Panc1 (cell line): ENCODE measurements around the gene SH3PXD2A. TPM values are rescaled to one million over a fixed set of nuclear protein-coding genes. Genes with fewer than 3 reads are reported as not detected.

Experiments
- ATAC-seq: fragments of 200-7000 bp; cut with Tn5 transposase; 2 replicates; pipeline ENCODE4 v1.9.1; 2020; ENCODE audit warnings: mild to moderate bottlenecking, moderate library complexity
- BruUV-seq: library from RNA; stranded (reverse); fragments of 400-500 nt; replicated peaks from 2 replicates; lab custom pipeline; 2021; lab: Mats Ljungman, UMichigan
- CTCF ChIA-PET: fragments of 300-600 bp; sonication (Branson Sonifier 250); formaldehyde crosslinking; loops from one replicate; lab custom pipeline; 2022; ENCODE audit warnings: antibody characterized with exemption; lab: Charles Lee
- POLR2A ChIA-PET: fragments of 300-600 bp; sonication (Branson Sonifier 250); formaldehyde crosslinking; loops from one replicate; lab custom pipeline; 2022; ENCODE audit warnings: antibody characterized with exemption; lab: Charles Lee
- DNase-seq: peaks from one replicate; pipeline ENCODE4 v3.0.0-alpha.2; 2010; ENCODE audit warnings: low read depth, low spot score
- H3K27ac ChIP-seq: 2 replicates; pipeline ENCODE4 v1.5.1; 2011; ENCODE audit warnings: mild to moderate bottlenecking, low read length, inconsistent platforms
- H3K27me3 ChIP-seq: fragments of 200-500 bp; sonication (Bioruptor generic); 2 replicates; pipeline ENCODE4 v1.6.0; 2014; ENCODE audit warnings: low read length, inconsistent platforms; ENCODE audit not compliant: control insufficient read depth, insufficient read depth
- H3K36me3 ChIP-seq: fragments of 200-500 bp; sonication (Bioruptor generic); 2 replicates; pipeline ENCODE4 v1.5.1; 2014; ENCODE audit warnings: inconsistent platforms, mild to moderate bottlenecking, low read length, moderate library complexity; ENCODE audit not compliant: control insufficient read depth, insufficient read depth
- H3K4me1 ChIP-seq: 2 replicates; pipeline ENCODE4 v1.5.1; 2011; ENCODE audit warnings: inconsistent platforms, mild to moderate bottlenecking, low read length, moderate library complexity; ENCODE audit not compliant: control insufficient read depth, insufficient read depth
- H3K4me3 ChIP-seq, 2 experiments: 2 replicates each; pipeline ENCODE4 v1.5.1; 2011 to 2012; ENCODE audit warnings: low read depth in 2 of 2, low read length in 2 of 2, mild to moderate bottlenecking in 2 of 2, inconsistent platforms in 1 of 2, moderate library complexity in 1 of 2
- H3K9me3 ChIP-seq: fragments of 200-500 bp; sonication (Bioruptor generic); 2 replicates; pipeline ENCODE4 v1.5.1; 2014; ENCODE audit warnings: low read depth, mild to moderate bottlenecking, inconsistent platforms, low read length, moderate library complexity; ENCODE audit not compliant: control insufficient read depth, insufficient read depth
- CTCF ChIP-seq: fragments of 450-650 bp; IDR thresholded peaks from 2 replicates; pipeline ENCODE4 v1.5.1; 2017; ENCODE audit warnings: mild to moderate bottlenecking
- POLR2AphosphoS5 ChIP-seq: IDR thresholded peaks from 2 replicates; pipeline ENCODE4 v1.6.1; 2012; ENCODE audit warnings: mild to moderate bottlenecking, low read depth, low read length, moderate library complexity
- REST ChIP-seq, 2 experiments: IDR thresholded peaks; 2 replicates each; pipeline ENCODE4 v1.6.1; 2011 to 2012; ENCODE audit warnings: low read depth in 2 of 2, control low read depth in 1 of 2, low read length in 1 of 2, mild to moderate bottlenecking in 1 of 2, moderate library complexity in 1 of 2; ENCODE audit not compliant: insufficient read depth in 1 of 2
- SIN3A ChIP-seq: IDR thresholded peaks from 2 replicates; pipeline ENCODE4 v1.6.1; 2012; ENCODE audit warnings: low read depth, mild to moderate bottlenecking, low read length, moderate library complexity, borderline replicate concordance; ENCODE audit not compliant: insufficient read depth
- TCF7L2 ChIP-seq: IDR thresholded peaks from 2 replicates; pipeline ENCODE4 v1.6.1; 2011; ENCODE audit warnings: mild to moderate bottlenecking, low read depth, low read length, inconsistent platforms
- in situ Hi-C: cut with HindIII; loops from 2 replicates; pipeline ENCODE4 v1.10.0; 2016; ENCODE audit warnings: low sequenced_read_pairs, low pct_unique_long_range_greater_than_20kb
- intact Hi-C: fragments of 100-400 bp; cut with micrococcal nuclease; formaldehyde crosslinking; loops from one replicate; pipeline ENCODE4 v1.10.0; 2022; ENCODE audit not compliant: unreplicated experiment
- total RNA-seq: library from RNA; stranded (reverse); gene quantifications from one replicate; pipeline ENCODE4 v1.2.1, GENCODE V29; 2021; ENCODE audit not compliant: unreplicated experiment

Gene SH3PXD2A
- total RNA-seq, 1 experiment from 2014 or later = 5.7 TPM

GRCh38 chr10:103592186-103593021 lies 263.0 kb downstream of the SH3PXD2A start:
- H3K36me3 ChIP-seq = no peaks in the 10 kb centered on the region
- ChIA-PET CTCF (interaction anchor here (0.5 to 1.2 kb wide), 10 partner anchors 14 to 225 kb away, joined by 3 to 11 read pairs (median 4); partner anchors contain the start of gene TAF5), POLR2A (no interaction called here)
- DNase-seq (peak; percentile 20), ATAC-seq (peak; percentile 89)
- no peak overlapping the region for H3K27ac ChIP-seq
- in situ Hi-C loops = no loop called here
- no peaks in the 10 kb centered on the region for H3K27me3 ChIP-seq
- no peak for TF ChIP-seq REST (IDR thresholded peaks at IDR 0.05; ENCODE audit: insufficient read depth in 1 of 2, low read depth in 2 of 2, low read length in 1 of 2)
- peak; percentile 95 for TF ChIP-seq CTCF
- no peaks in the 10 kb centered on the region; the same call in 1 of the 2 replicates for H3K4me1 ChIP-seq
- H3K4me3 ChIP-seq = no peak overlapping the region
- H3K9me3 ChIP-seq = no peaks in the 10 kb centered on the region
- BruUV-seq = no TSS peak
- intact Hi-C loops = no loop called here

GRCh38 chr10:103590744-103591291 lies 264.6 kb downstream of the SH3PXD2A start:
- intact Hi-C loops (no loop called here), in situ Hi-C loops (no loop called here)
- CTCF ChIA-PET = no interaction called here

More at GRCh38 chr10:103590744-103591291, 264.6 kb downstream of the SH3PXD2A start:
- Histone ChIP-seq H3K36me3 (no peaks in the 10 kb centered on the region), H3K9me3 (no peaks in the 10 kb centered on the region), H3K4me3 (no peak overlapping the region), H3K27ac (no peak overlapping the region), H3K27me3 (no peaks in the 10 kb centered on the region), H3K4me1 (no peaks in the 10 kb centered on the region; the same call in 1 of the 2 replicates)
- TF ChIP-seq SIN3A = no peak
- TF ChIP-seq POLR2AphosphoS5 = no peak
- no peak for TF ChIP-seq TCF7L2
- no peak for TF ChIP-seq REST (IDR thresholded peaks at IDR 0.05; ENCODE audit: insufficient read depth in 1 of 2, low read depth in 2 of 2, low read length in 1 of 2)
- no peak for TF ChIP-seq CTCF
- POLR2A ChIA-PET = no interaction called here
- DNase-seq (no peak), ATAC-seq (peak; percentile 31; the same call in 1 of the 2 replicates)
- no TSS peak for BruUV-seq
